ENCODE measurements around the gene ACAP3. TPM values are rescaled to one million over a fixed set of nuclear protein-coding genes. Genes with fewer than 3 reads are reported as not detected.
A peak's percentile ranks its signal among the peaks of the same experiment; 100 is the strongest.

The ACAP3 gene
- total RNA-seq, 1 experiment from 2014 or later = 27.4 TPM

- Histone ChIP-seq H3K9me3 (replicated peaks) (no peaks in the 10 kb centered on the region), H3K27me3 (no peaks in the 10 kb centered on the region), H3K4me3 (no peak overlapping the region), H3K4me1 (peaks cover 5% of the 10 kb centered on the region; the same call in 1 of the 2 replicates), H3K27ac (no peak overlapping the region), H3K36me3 (no peaks in the 10 kb centered on the region)
- no peak for DNase-seq
Observed at GRCh38 chr1:1284221-1285101, 23.3 kb downstream of the ACAP3 start.

- H3K4me3 ChIP-seq = no peak overlapping the region
- no peaks in the 10 kb centered on the region for H3K27me3 ChIP-seq
- H3K9me3 ChIP-seq (replicated peaks) = no peaks in the 10 kb centered on the region
- peak in 1 of 2 experiments; percentile 46 for DNase-seq
- peaks cover 5% of the 10 kb centered on the region; the same call in 1 of the 2 replicates for H3K4me1 ChIP-seq
- H3K36me3 ChIP-seq = no peaks in the 10 kb centered on the region
- H3K27ac ChIP-seq = no peak overlapping the region
Observed at GRCh38 chr1:1283821-1284220, 23.9 kb downstream of the ACAP3 start.

- peaks cover 5% of the 10 kb centered on the region; the same call in 1 of the 2 replicates for H3K4me1 ChIP-seq
- H3K27me3 ChIP-seq = no peaks in the 10 kb centered on the region
- no peaks in the 10 kb centered on the region for H3K36me3 ChIP-seq
- H3K9me3 ChIP-seq (replicated peaks) = no peaks in the 10 kb centered on the region
- H3K27ac ChIP-seq = no peak overlapping the region; the same call in 1 of the 2 replicates
- peak; percentile 70 to 73 for DNase-seq
- H3K4me3 ChIP-seq = no peak overlapping the region
Observed at GRCh38 chr1:1282998-1283397, 24.7 kb downstream of the ACAP3 start.

GRCh38 chr1:1281533-1282321 lies 26.0 kb downstream of the ACAP3 start:
- H3K27ac ChIP-seq = no peak overlapping the region; the same call in 1 of the 2 replicates
- peak; percentile 76 to 81 for DNase-seq
- no peaks in the 10 kb centered on the region for H3K36me3 ChIP-seq
- peaks cover 5% of the 10 kb centered on the region; the same call in 1 of the 2 replicates for H3K4me1 ChIP-seq
- H3K27me3 ChIP-seq = no peaks in the 10 kb centered on the region
- H3K9me3 ChIP-seq (replicated peaks) = no peaks in the 10 kb centered on the region
- no peak overlapping the region for H3K4me3 ChIP-seq

GRCh38 chr1:1280782-1281481 lies 26.8 kb downstream of the ACAP3 start:
- peaks cover 5% of the 10 kb centered on the region; the same call in 1 of the 2 replicates for H3K4me1 ChIP-seq

GRCh38 chr1:1279028-1279427 lies 28.7 kb downstream of the ACAP3 start:
- Histone ChIP-seq H3K36me3 (no peaks in the 10 kb centered on the region), H3K27ac (no peak overlapping the region), H3K4me1 (peaks cover 9% of the 10 kb centered on the region; the same call in 1 of the 2 replicates), H3K4me3 (no peak overlapping the region), H3K9me3 (replicated peaks) (no peaks in the 10 kb centered on the region), H3K27me3 (no peaks in the 10 kb centered on the region)
- no peak for DNase-seq

More at GRCh38 chr1:1280782-1281481, 26.8 kb downstream of the ACAP3 start:
- H3K36me3 ChIP-seq = no peaks in the 10 kb centered on the region
- no peaks in the 10 kb centered on the region for H3K27me3 ChIP-seq
- DNase-seq = no peak
- H3K4me3 ChIP-seq = no peak overlapping the region
- H3K9me3 ChIP-seq (replicated peaks) = no peaks in the 10 kb centered on the region
- no peak overlapping the region for H3K27ac ChIP-seq

GRCh38 chr1:1278620-1279019 lies 29.1 kb downstream of the ACAP3 start:
- Histone ChIP-seq H3K9me3 (replicated peaks) (no peaks in the 10 kb centered on the region), H3K36me3 (no peaks in the 10 kb centered on the region), H3K4me3 (no peak overlapping the region), H3K27me3 (no peaks in the 10 kb centered on the region), H3K27ac (no peak overlapping the region), H3K4me1 (peaks cover 9% of the 10 kb centered on the region; the same call in 1 of the 2 replicates)
- DNase-seq = no peak

GRCh38 chr1:1275836-1276235 lies 31.9 kb downstream of the ACAP3 start:
- H3K27ac ChIP-seq = no peak overlapping the region
- H3K27me3 ChIP-seq = no peaks in the 10 kb centered on the region
- H3K4me3 ChIP-seq = no peak overlapping the region
- H3K36me3 ChIP-seq = 0 out of 2 replicates have a peak, but pooled peaks cover 5% of the 10 kb centered on the region
- DNase-seq = no peak
- peaks cover 3% of the 10 kb centered on the region; the same call in 1 of the 2 replicates for H3K4me1 ChIP-seq
- H3K9me3 ChIP-seq (replicated peaks) = no peaks in the 10 kb centered on the region

- DNase-seq = no peak
- Histone ChIP-seq H3K36me3 (0 out of 2 replicates have a peak, but pooled peaks cover 5% of the 10 kb centered on the region), H3K27me3 (no peaks in the 10 kb centered on the region), H3K4me3 (peak overlapping the region; percentile 93; the same call in 1 of the 2 replicates), H3K27ac (no peak overlapping the region; the same call in 1 of the 2 replicates), H3K9me3 (replicated peaks) (no peaks in the 10 kb centered on the region), H3K4me1 (peaks cover 3% of the 10 kb centered on the region; the same call in 1 of the 2 replicates)
Observed at GRCh38 chr1:1274931-1275431, 32.7 kb downstream of the ACAP3 start.

- DNase-seq = no peak
- H3K4me3 ChIP-seq = peak overlapping the region; percentile 93
- H3K36me3 ChIP-seq = 0 out of 2 replicates have a peak, but pooled peaks cover 5% of the 10 kb centered on the region
- peaks cover 3% of the 10 kb centered on the region; the same call in 1 of the 2 replicates for H3K4me1 ChIP-seq
- no peaks in the 10 kb centered on the region for H3K9me3 ChIP-seq (replicated peaks)
- H3K27ac ChIP-seq = peak overlapping the region; percentile 48; the same call in 1 of the 2 replicates
- H3K27me3 ChIP-seq = no peaks in the 10 kb centered on the region
Observed at GRCh38 chr1:1274299-1274930, 33.3 kb downstream of the ACAP3 start.

GRCh38 chr1:1273512-1274298 lies 34.0 kb downstream of the ACAP3 start, which contains the start of gene UBE2J2:
UBE2J2 (minus strand) TSS chr1:1273854; CDS start chr1:1267992, 5,862 bp downstream.
- H3K4me1 ChIP-seq = peaks cover 3% of the 10 kb centered on the region; the same call in 1 of the 2 replicates
- peak within 1 kb of the TSS; percentile 48; the same call in 1 of the 2 replicates for H3K27ac ChIP-seq
- peak within 1 kb of the TSS; percentile 93 for H3K4me3 ChIP-seq
- H3K36me3 ChIP-seq = peaks cover 5% of the 10 kb centered on the region; the same call in 1 of the 2 replicates
- peak; percentile 96 to 97 for DNase-seq
- H3K27me3 ChIP-seq = no peaks in the 10 kb centered on the region
- H3K9me3 ChIP-seq (replicated peaks) = no peaks in the 10 kb centered on the region

GRCh38 chr1:1273209-1273511 lies 34.6 kb downstream of the ACAP3 start:
- H3K36me3 ChIP-seq = peaks cover 7% of the 10 kb centered on the region; the same call in 1 of the 2 replicates
- no peak for DNase-seq
- H3K4me1 ChIP-seq = peaks cover 3% of the 10 kb centered on the region; the same call in 1 of the 2 replicates
- H3K27me3 ChIP-seq = no peaks in the 10 kb centered on the region
- H3K9me3 ChIP-seq (replicated peaks) = no peaks in the 10 kb centered on the region
- H3K4me3 ChIP-seq = peak overlapping the region; percentile 93
- H3K27ac ChIP-seq = peak overlapping the region; percentile 48; the same call in 1 of the 2 replicates
